ENCODE data around the gene METAP1D. TPM values are rescaled to one million over a fixed set of nuclear protein-coding genes. Genes with fewer than 3 reads are reported as not detected.
A peak's percentile ranks its signal among the peaks of the same experiment; 100 is the strongest.

Gene METAP1D
- total RNA-seq, 1 donor from 2014 or later = 8.2 TPM

GRCh38 chr2:172087780-172088244 lies 88.1 kb downstream of the METAP1D start:
- Histone ChIP-seq H4K20me1 (ENCODE audit: low read depth) (peaks cover 95% of the 10 kb centered on the region), H3K79me2 (ENCODE audit: low read depth) (no peaks in the 10 kb centered on the region), H3K27me3 (peaks cover 100% of the 10 kb centered on the region), H3K27ac (no peak overlapping the region), H3K9ac (no peak overlapping the region), H3K4me1 (peaks cover 37% of the 10 kb centered on the region), H2AFZ (replicated peaks) (no peak overlapping the region), H3K4me3 (peak overlapping the region; percentile 22), H3K36me3 (no peaks in the 10 kb centered on the region), H3K4me2 (peak overlapping the region; percentile 84), H3K9me3 (ENCODE audit: low read depth) (no peaks in the 10 kb centered on the region), H3F3A (ENCODE audit: low read depth) (peaks cover 66% of the 10 kb centered on the region)
- H3K27me3 Mint-ChIP-seq (ENCODE audit: insufficient read depth, low read depth) = peaks cover 96% of the 10 kb centered on the region
- peaks cover 41% of the 10 kb centered on the region for H3K4me1 Mint-ChIP-seq
- DNase-seq (ENCODE audit: low spot score) = peak; percentile 66
- H3K9me3 Mint-ChIP-seq = no peaks in the 10 kb centered on the region
- no peak overlapping the region for H3K27ac Mint-ChIP-seq
- no peak for TF ChIP-seq CTCF (IDR thresholded peaks at IDR 0.05)
- no peak for TF ChIP-seq EZH2 (IDR thresholded peaks at IDR 0.05)
- no peak for TF ChIP-seq EZH2phosphoT487 (IDR thresholded peaks at IDR 0.05)
- peak overlapping the region; percentile 86 for H3K4me3 Mint-ChIP-seq
- no peaks in the 10 kb centered on the region for H3K36me3 Mint-ChIP-seq

GRCh38 chr2:172088245-172089004 lies 88.7 kb downstream of the METAP1D start:
- TF ChIP-seq EZH2 (IDR thresholded peaks at IDR 0.05) = peak; percentile 97
- TF ChIP-seq EZH2phosphoT487 (IDR thresholded peaks at IDR 0.05) = peak; percentile 98
- TF ChIP-seq CTCF (IDR thresholded peaks at IDR 0.05) = no peak
- H3K4me1 ChIP-seq = peaks cover 37% of the 10 kb centered on the region
- no peak overlapping the region for H2AFZ ChIP-seq (replicated peaks)
- peaks cover 44% of the 10 kb centered on the region for H3K4me1 Mint-ChIP-seq
- H3F3A ChIP-seq (ENCODE audit: low read depth) = peaks cover 72% of the 10 kb centered on the region
- no peaks in the 10 kb centered on the region for H3K9me3 Mint-ChIP-seq
- no peak overlapping the region for H3K27ac ChIP-seq
- H3K9ac ChIP-seq = no peak overlapping the region
- peaks cover 96% of the 10 kb centered on the region for H3K27me3 Mint-ChIP-seq (ENCODE audit: insufficient read depth, low read depth)
- peaks cover 100% of the 10 kb centered on the region for H3K27me3 ChIP-seq
- no peak overlapping the region for H3K27ac Mint-ChIP-seq
- H4K20me1 ChIP-seq (ENCODE audit: low read depth) = peaks cover 95% of the 10 kb centered on the region
- H3K4me3 Mint-ChIP-seq = peak overlapping the region; percentile 22
- H3K4me3 ChIP-seq = no peak overlapping the region
- H3K4me2 ChIP-seq = peak overlapping the region; percentile 84
- no peaks in the 10 kb centered on the region for H3K36me3 ChIP-seq
- H3K36me3 Mint-ChIP-seq = no peaks in the 10 kb centered on the region
- no peaks in the 10 kb centered on the region for H3K9me3 ChIP-seq (ENCODE audit: low read depth)
- H3K79me2 ChIP-seq (ENCODE audit: low read depth) = no peaks in the 10 kb centered on the region
- peak; percentile 67 for DNase-seq (ENCODE audit: low spot score)

GRCh38 chr2:172089005-172089504 lies 89.3 kb downstream of the METAP1D start:
- H3K27me3 ChIP-seq = peaks cover 100% of the 10 kb centered on the region
- H3K4me2 ChIP-seq = no peak overlapping the region
- H3K27ac ChIP-seq = no peak overlapping the region

More at GRCh38 chr2:172089005-172089504, 89.3 kb downstream of the METAP1D start:
- Mint-ChIP-seq H3K4me3 (no peak overlapping the region), H3K36me3 (no peaks in the 10 kb centered on the region), H3K27me3 (ENCODE audit: insufficient read depth, low read depth) (peaks cover 96% of the 10 kb centered on the region), H3K9me3 (peaks cover 2% of the 10 kb centered on the region), H3K27ac (no peak overlapping the region), H3K4me1 (peaks cover 41% of the 10 kb centered on the region)
- peaks cover 73% of the 10 kb centered on the region for H3F3A ChIP-seq (ENCODE audit: low read depth)
- H3K9ac ChIP-seq = no peak overlapping the region
- DNase-seq (ENCODE audit: low spot score) = peak; percentile 4
- H4K20me1 ChIP-seq (ENCODE audit: low read depth) = peaks cover 95% of the 10 kb centered on the region
- TF ChIP-seq EZH2 (IDR thresholded peaks at IDR 0.05) = peak; percentile 7
- TF ChIP-seq CTCF (IDR thresholded peaks at IDR 0.05) = no peak
- H2AFZ ChIP-seq (replicated peaks) = no peak overlapping the region
- no peaks in the 10 kb centered on the region for H3K9me3 ChIP-seq (ENCODE audit: low read depth)
- H3K79me2 ChIP-seq (ENCODE audit: low read depth) = no peaks in the 10 kb centered on the region
- no peak overlapping the region for H3K4me3 ChIP-seq
- no peaks in the 10 kb centered on the region for H3K36me3 ChIP-seq
- H3K4me1 ChIP-seq = peaks cover 35% of the 10 kb centered on the region

All from neural progenitor cell (in vitro differentiated cells).